Caco-2 (cell line): ENCODE data around the gene LYRM7. TPM values are rescaled to one million over a fixed set of nuclear protein-coding genes. Genes with fewer than 3 reads are reported as not detected.
"Not testable (repeated sequence)": the region's sequence is repeated elsewhere in the genome, so short reads cannot be mapped to it uniquely, and the experiment has no call there.

Experiments
- Bru-seq: library from RNA; stranded (reverse); fragments of 400-500 nt; gene quantifications from one replicate; lab custom pipeline; 2021; lab: Mats Ljungman, UMichigan
- BruChase-seq, 2 experiments: library from RNA; stranded (reverse); fragments of 400-500 nt; gene quantifications; one replicate each; lab custom pipeline; 2021; lab: Mats Ljungman, UMichigan
- BruUV-seq: library from RNA; stranded (reverse); fragments of 400-500 nt; replicated peaks from 2 replicates; lab custom pipeline; 2021; lab: Mats Ljungman, UMichigan
- CTCF ChIA-PET: fragments of 300-600 bp; sonication (Branson Sonifier 250); formaldehyde crosslinking; loops from one replicate; lab custom pipeline; 2022; ENCODE audit warnings: antibody characterized with exemption; lab: Charles Lee
- POLR2A ChIA-PET: fragments of 300-600 bp; sonication (Branson Sonifier 250); formaldehyde crosslinking; loops from one replicate; lab custom pipeline; 2022; ENCODE audit warnings: antibody characterized with exemption; lab: Charles Lee
- DNase-seq, 2 experiments: peaks; one replicate each; pipeline versions ENCODE4 v3.0.0 to v3.0.0-alpha.2; 2020 to 2022
- H3K27me3 ChIP-seq: replicated peaks from 2 replicates; pipeline ENCODE4 v1.6.0; 2011; ENCODE audit warnings: low read length; ENCODE audit not compliant: control insufficient read depth, insufficient read depth
- H3K36me3 ChIP-seq: 2 replicates; pipeline ENCODE4 v1.5.1; 2011; ENCODE audit warnings: low read length; ENCODE audit not compliant: control insufficient read depth, insufficient read depth
- H3K4me1 ChIP-seq: fragments of 250-450 bp; sonication (Bioruptor Pico); 2 replicates; pipeline ENCODE4 v1.5.1; 2020; ENCODE audit warnings: mild to moderate bottlenecking
- H3K4me3 ChIP-seq: 2 replicates; pipeline ENCODE4 v1.5.1; 2011; ENCODE audit warnings: low read depth, mild to moderate bottlenecking, control low read depth, low read length
- H3K9me3 ChIP-seq: fragments of 250-450 bp; sonication (Bioruptor Pico); 2 replicates; pipeline ENCODE4 v1.5.1; 2020; ENCODE audit warnings: mild to moderate bottlenecking, moderate library complexity
- H3K27ac Mint-ChIP-seq: one replicate; pipeline ENCODE4 v1.8.0; 2022; ENCODE audit warnings: mixed read lengths; ENCODE audit not compliant: unreplicated experiment
- H3K27me3 Mint-ChIP-seq: one replicate; pipeline ENCODE4 v1.8.0; 2022; ENCODE audit warnings: mixed read lengths; ENCODE audit not compliant: insufficient read depth, unreplicated experiment
- H3K36me3 Mint-ChIP-seq: one replicate; pipeline ENCODE4 v1.8.0; 2022; ENCODE audit warnings: mild to moderate bottlenecking, mixed read lengths; ENCODE audit not compliant: insufficient read depth, unreplicated experiment
- H3K4me1 Mint-ChIP-seq: one replicate; pipeline ENCODE4 v1.8.0; 2022; ENCODE audit warnings: low read depth, mixed read lengths; ENCODE audit not compliant: unreplicated experiment
- H3K4me3 Mint-ChIP-seq: one replicate; pipeline ENCODE4 v1.8.0; 2022; ENCODE audit warnings: mild to moderate bottlenecking, moderate library complexity, mixed read lengths; ENCODE audit not compliant: unreplicated experiment
- H3K9me3 Mint-ChIP-seq: one replicate; pipeline ENCODE4 v1.8.0; 2022; ENCODE audit warnings: mixed read lengths; ENCODE audit not compliant: unreplicated experiment
- CTCF ChIP-seq, 2 experiments: fragments of 200-600 bp in 1 of 2; IDR thresholded peaks; 1 replicate in 1 of 2; 2 replicates in 1 of 2; pipeline versions ENCODE4 v1.5.1 to v1.8.0; 2011 to 2022; ENCODE audit warnings: antibody characterized with exemption in 1 of 2, control low read depth in 1 of 2, inconsistent platforms in 1 of 2, low read depth in 1 of 2, low read length in 1 of 2, mild to moderate bottlenecking in 1 of 2, moderate library complexity in 1 of 2; ENCODE audit not compliant: insufficient read depth in 1 of 2, severe bottlenecking in 1 of 2, unreplicated experiment in 1 of 2
- intact Hi-C: fragments of 100-400 bp; cut with micrococcal nuclease; formaldehyde crosslinking; loops from one replicate; pipeline ENCODE4 v1.10.0; 2022; ENCODE audit not compliant: unreplicated experiment
- long read RNA-seq: library from polyadenylated mRNA; stranded (forward); transcript quantifications from one replicate; pipeline ENCODE4 v2.0.0, GENCODE V29; 2022
- total RNA-seq: library from RNA; stranded (reverse); gene quantifications from 2 replicates; pipeline ENCODE4 v1.2.3, GENCODE V29; 2022

LYRM7 gene
- total RNA-seq (13.7 and 14.9 TPM in 2 replicates), Bru-seq, nascent RNA (percentile 62 among the genes with signal in this experiment), BruChase-seq, experiment 1, labeled RNA remaining after a 2-hour chase (percentile 64 among the genes with signal in this experiment), BruChase-seq, experiment 2, labeled RNA remaining after a 6-hour chase (percentile 75 among the genes with signal in this experiment)
- long read RNA-seq, full-length matches to known transcripts = 59 of 62 reads
- long read RNA-seq, partial matches to known transcripts = 1 of 62 reads
- long read RNA-seq, other reads (novel, unspliced or antisense) = 2 of 62 reads

- Mint-ChIP-seq H3K9me3 (no peaks in the 10 kb centered on the region), H3K27me3 (no peaks in the 10 kb centered on the region), H3K4me1 (peaks cover 10% of the 10 kb centered on the region), H3K36me3 (peaks cover 7% of the 10 kb centered on the region), H3K27ac (peak within 1 kb of the TSS; percentile 89), H3K4me3 (peak within 1 kb of the TSS; percentile 96)
- ChIA-PET POLR2A (interaction anchor here (1.0 kb wide), 1 partner anchor 93 kb away, joined by 4 read pairs; the partner anchor contains the start of gene CDC42SE2), CTCF (no interaction called here)
- DNase-seq = peak; percentile 97 to 99
- no peaks in the 10 kb centered on the region for H3K36me3 ChIP-seq
- no peaks in the 10 kb centered on the region; the same call in 1 of the 2 replicates for H3K4me1 ChIP-seq
- no TSS peak for BruUV-seq
- no peaks in the 10 kb centered on the region for H3K9me3 ChIP-seq
- no peaks in the 10 kb centered on the region for H3K27me3 ChIP-seq
- intact Hi-C loops = loop anchor here (1.0 kb wide), 1 partner anchor 93 kb away; no protein-coding TSS in a partner anchor
- TF ChIP-seq CTCF (IDR thresholded peaks at IDR 0.05; ENCODE audit: insufficient read depth in 1 of 2, low read depth in 1 of 2, low read length in 1 of 2, severe bottlenecking in 1 of 2, unreplicated experiment in 1 of 2) = no peak
- H3K4me3 ChIP-seq = peak within 1 kb of the TSS; percentile 61
Measured at GRCh38 chr5:131170540-131171275, at the start of gene LYRM7. Gene LYRM7 (plus strand): TSS chr5:131170944. CDS start chr5:131171021, 77 bp downstream.

GRCh38 chr5:131127244-131127643 lies 43.5 kb upstream of the LYRM7 start:
- H3K9me3 ChIP-seq, H3K4me1 ChIP-seq, H3K27ac Mint-ChIP-seq, H3K4me3 Mint-ChIP-seq, BruUV-seq, H3K36me3 ChIP-seq, POLR2A ChIA-PET, H3K36me3 Mint-ChIP-seq, CTCF ChIA-PET, H3K4me1 Mint-ChIP-seq, H3K4me3 ChIP-seq, intact Hi-C loops, H3K27me3 ChIP-seq, DNase-seq, H3K27me3 Mint-ChIP-seq: not testable (repeated sequence)
- peaks cover 31% of the 10 kb centered on the region for H3K9me3 Mint-ChIP-seq

GRCh38 chr5:131129306-131129705 lies 41.4 kb upstream of the LYRM7 start:
- Histone ChIP-seq H3K4me3 (no peak overlapping the region), H3K4me1 (0 out of 2 replicates have a peak, but pooled peaks cover 5% of the 10 kb centered on the region), H3K9me3 (no peaks in the 10 kb centered on the region), H3K36me3 (no peaks in the 10 kb centered on the region), H3K27me3 (no peaks in the 10 kb centered on the region)
- no peaks in the 10 kb centered on the region for H3K36me3 Mint-ChIP-seq
- intact Hi-C loops = no loop called here
- H3K4me3 Mint-ChIP-seq = no peak overlapping the region
- CTCF ChIA-PET = no interaction called here
- H3K27me3 Mint-ChIP-seq = no peaks in the 10 kb centered on the region
- H3K4me1 Mint-ChIP-seq = peaks cover 5% of the 10 kb centered on the region
- POLR2A ChIA-PET = no interaction called here
- no peak for DNase-seq
- no TSS peak for BruUV-seq
- peaks cover 22% of the 10 kb centered on the region for H3K9me3 Mint-ChIP-seq
- no peak overlapping the region for H3K27ac Mint-ChIP-seq
- no peak for TF ChIP-seq CTCF (IDR thresholded peaks at IDR 0.05; ENCODE audit: insufficient read depth in 1 of 2, low read depth in 1 of 2, low read length in 1 of 2, severe bottlenecking in 1 of 2, unreplicated experiment in 1 of 2)

- BruUV-seq, H3K4me1 Mint-ChIP-seq, POLR2A ChIA-PET, intact Hi-C loops, H3K27me3 Mint-ChIP-seq, H3K36me3 ChIP-seq, H3K27ac Mint-ChIP-seq, H3K4me3 Mint-ChIP-seq, H3K9me3 Mint-ChIP-seq, CTCF ChIA-PET, H3K36me3 Mint-ChIP-seq, H3K9me3 ChIP-seq, H3K27me3 ChIP-seq, H3K4me1 ChIP-seq, H3K4me3 ChIP-seq, DNase-seq: not testable (repeated sequence)
Measured at GRCh38 chr5:131133091-131133490, 37.7 kb upstream of the LYRM7 start.

- H3K27ac Mint-ChIP-seq, CTCF ChIA-PET, BruUV-seq, H3K36me3 ChIP-seq, H3K9me3 Mint-ChIP-seq, H3K4me1 Mint-ChIP-seq, H3K36me3 Mint-ChIP-seq, H3K27me3 ChIP-seq, H3K4me3 ChIP-seq, POLR2A ChIA-PET, intact Hi-C loops, H3K27me3 Mint-ChIP-seq, H3K4me3 Mint-ChIP-seq, H3K4me1 ChIP-seq, H3K9me3 ChIP-seq: not testable (repeated sequence)
- DNase-seq = peak in 1 of 2 experiments; percentile 42
Measured at GRCh38 chr5:131138406-131138805, 32.3 kb upstream of the LYRM7 start.
